Spleen (tissue), 11 donors: Measurements from ENCODE around the gene PADI2. TPM values are rescaled to one million over a fixed set of nuclear protein-coding genes. Genes with fewer than 3 reads are reported as not detected.

Source experiments
- DNase-seq: peaks from one replicate; pipeline ENCODE4 v3.0.0-alpha.2; 2020
- H3K27ac ChIP-seq, 8 donors: fragments of 200-600 bp; sonication (generic) in 7 of 8; 1 replicate in 4 of 8; 2 replicates in 4 of 8; pipeline versions ENCODE4 v1.5.0 to v1.8.0; 2016 to 2021; ENCODE audit warnings: inconsistent platforms in 4 of 8, mild to moderate bottlenecking in 4 of 8, moderate library complexity in 1 of 8
- H3K27me3 ChIP-seq, 7 donors: fragments of 200-600 bp; sonication (generic) in 6 of 7; replicated peaks in 1 of 7; 1 replicate in 4 of 7; 2 replicates in 3 of 7; pipeline versions ENCODE4 v1.5.0 to v1.8.0; 2016 to 2021; ENCODE audit warnings: inconsistent platforms in 3 of 7, mild to moderate bottlenecking in 1 of 7
- H3K36me3 ChIP-seq, 6 donors: fragments of 200-600 bp; sonication (generic) in 5 of 6; 1 replicate in 4 of 6; 2 replicates in 2 of 6; pipeline versions ENCODE4 v1.5.0 to v1.8.0; 2016 to 2021; ENCODE audit warnings: inconsistent platforms in 2 of 6
- H3K4me1 ChIP-seq, 6 donors: fragments of 200-600 bp; sonication (generic) in 5 of 6; 1 replicate in 3 of 6; 2 replicates in 3 of 6; pipeline versions ENCODE4 v1.5.0 to v1.8.0; 2016 to 2021; ENCODE audit warnings: inconsistent platforms in 3 of 6
- H3K4me3 ChIP-seq, 8 donors: fragments of 200-600 bp; sonication (generic) in 7 of 8; 1 replicate in 4 of 8; 2 replicates in 4 of 8; pipeline versions ENCODE4 v1.5.0 to v1.8.0; 2016 to 2021; ENCODE audit warnings: inconsistent platforms in 4 of 8, mild to moderate bottlenecking in 4 of 8, moderate library complexity in 2 of 8
- H3K9me3 ChIP-seq, 8 donors: fragments of 200-600 bp; sonication (generic) in 7 of 8; 1 replicate in 4 of 8; 2 replicates in 4 of 8; pipeline versions ENCODE4 v1.5.0 to v1.8.0; 2016 to 2021; ENCODE audit warnings: inconsistent platforms in 4 of 8
- POLR2A ChIP-seq, 3 donors: fragments of 450-650 bp; IDR thresholded peaks; one replicate each; pipeline ENCODE4 v1.5.1; 2017; ENCODE audit warnings: antibody characterized with exemption in 3 of 3, mild to moderate bottlenecking in 1 of 3
- POLR2AphosphoS5 ChIP-seq, 3 donors: sonication (generic); formaldehyde crosslinking; IDR thresholded peaks; one replicate each; pipeline ENCODE4 v1.5.1; 2017; ENCODE audit warnings: antibody characterized with exemption in 3 of 3
- WGBS, 5 donors: extraction: QIAGEN DNeasy Blood & Tissue Kit in 3 of 5; methylation state at CpG; one replicate each; pipeline versions ENCODE4 v1.1.5 to v1.1.7; 2013 to 2018; 5-methylcytosine and 5-hydroxymethylcytosine counted together
- intact Hi-C: fragments of 100-400 bp; cut with DNase I; formaldehyde crosslinking; loops from one replicate; pipeline ENCODE4 v1.15.0; 2023; ENCODE audit warnings: low total_unique reads
- polyA plus RNA-seq, 3 donors: library from polyadenylated mRNA; stranded (reverse); fragments of 200-250 nt; gene quantifications; one replicate each; pipeline ENCODE4 v1.2.1, GENCODE V29; 2013
- total RNA-seq, 7 donors: library from RNA; depleted of rRNA in 3 of 7; stranded (reverse); fragments of >200 nt in 3 of 7; fragmentation: NEBNext Ultra II Directional in 4 of 7; extraction: Animal tissue kit (Norgen Biotek cat#: 25700) in 4 of 7; gene quantifications; one replicate each; pipeline versions ENCODE4 v1.1.0 to v1.2.1, GENCODE V29; 2016 to 2021
- TF ChIP-seq, protein P1 (sequence below), 11 experiments: fragments of 200-600 bp in 7 of 11; fragments of 450-650 bp in 4 of 11; sonication (generic) in 4 of 11; IDR thresholded peaks in 8 of 11; conservative IDR thresholded peaks in 3 of 11; 1 replicate in 7 of 11; 2 replicates in 4 of 11; pipeline versions ENCODE4 v1.4.0 to v1.8.0; 2016 to 2021; ENCODE audit warnings: antibody characterized with exemption in 11 of 11, inconsistent platforms in 4 of 11, mild to moderate bottlenecking in 1 of 11
- donor health status: healthy with polysubstance abuse.
- donor health status: DM: no; HTN: no; CAD: no; lungs with moderate emphysema.
- donor health status: DM: no; HTN: no; CAD: no.
- donor health status: Bipolar disorder and iron deficiency.
- donor health status: healthy.
- donor health status: DM: no; HTN: no; CAD: no.
- donor health status: DM: yes; HTN: yes; CAD: no.

Gene PADI2
- total and polyA plus RNA-seq, 10 donors, result 0.50 to 63.6 (median 18.6) TPM

DNA sequence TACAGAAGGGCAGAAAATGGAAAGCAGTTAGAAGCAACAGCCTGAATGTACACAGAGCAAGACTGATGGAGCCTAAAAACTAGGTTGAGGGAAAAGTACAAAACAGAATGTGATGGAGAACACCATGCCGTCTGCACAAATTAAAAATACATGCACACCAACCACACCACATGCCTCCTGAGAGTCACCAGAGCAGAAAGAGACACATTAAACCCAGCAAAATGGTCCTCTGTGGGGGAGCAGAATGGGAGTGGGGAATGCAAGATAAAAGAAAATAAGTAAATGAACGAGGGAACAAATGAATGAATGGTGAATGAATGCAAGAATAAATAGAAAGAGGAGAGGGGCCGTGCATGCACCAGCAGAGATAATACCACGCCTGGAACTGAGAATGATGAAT is 24.1 kb downstream of the PADI2 start:
- peaks cover 0 to 6% (median 0%) of the 10 kb centered on the region in 7 donors for H3K27me3 ChIP-seq
- no peak overlapping the region for H3K4me3 ChIP-seq
- DNase-seq, result no peak
- TF ChIP-seq POLR2A (IDR thresholded peaks at IDR 0.05) (no peak), POLR2AphosphoS5 (IDR thresholded peaks at IDR 0.05) (no peak)
- TF ChIP-seq, protein P1, sequence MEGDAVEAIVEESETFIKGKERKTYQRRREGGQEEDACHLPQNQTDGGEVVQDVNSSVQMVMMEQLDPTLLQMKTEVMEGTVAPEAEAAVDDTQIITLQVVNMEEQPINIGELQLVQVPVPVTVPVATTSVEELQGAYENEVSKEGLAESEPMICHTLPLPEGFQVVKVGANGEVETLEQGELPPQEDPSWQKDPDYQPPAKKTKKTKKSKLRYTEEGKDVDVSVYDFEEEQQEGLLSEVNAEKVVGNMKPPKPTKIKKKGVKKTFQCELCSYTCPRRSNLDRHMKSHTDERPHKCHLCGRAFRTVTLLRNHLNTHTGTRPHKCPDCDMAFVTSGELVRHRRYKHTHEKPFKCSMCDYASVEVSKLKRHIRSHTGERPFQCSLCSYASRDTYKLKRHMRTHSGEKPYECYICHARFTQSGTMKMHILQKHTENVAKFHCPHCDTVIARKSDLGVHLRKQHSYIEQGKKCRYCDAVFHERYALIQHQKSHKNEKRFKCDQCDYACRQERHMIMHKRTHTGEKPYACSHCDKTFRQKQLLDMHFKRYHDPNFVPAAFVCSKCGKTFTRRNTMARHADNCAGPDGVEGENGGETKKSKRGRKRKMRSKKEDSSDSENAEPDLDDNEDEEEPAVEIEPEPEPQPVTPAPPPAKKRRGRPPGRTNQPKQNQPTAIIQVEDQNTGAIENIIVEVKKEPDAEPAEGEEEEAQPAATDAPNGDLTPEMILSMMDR (IDR thresholded peaks at IDR 0.05 in 8 of 11, conservative IDR thresholded peaks at IDR 0.05 in 3 of 11), result no peak
- no peaks in the 10 kb centered on the region for H3K9me3 ChIP-seq
- peaks cover 0 to 52% (median 23%) of the 10 kb centered on the region in 6 donors for H3K4me1 ChIP-seq
- peaks cover 0 to 59% (median 0%) of the 10 kb centered on the region in 6 donors for H3K36me3 ChIP-seq
- H3K27ac ChIP-seq, result no peak overlapping the region
- 43 to 76% (median 55%) methylated on average over 4 of the region's 4 CpGs for WGBS, 5 donors
- intact Hi-C loops, result no loop called here

DNA sequence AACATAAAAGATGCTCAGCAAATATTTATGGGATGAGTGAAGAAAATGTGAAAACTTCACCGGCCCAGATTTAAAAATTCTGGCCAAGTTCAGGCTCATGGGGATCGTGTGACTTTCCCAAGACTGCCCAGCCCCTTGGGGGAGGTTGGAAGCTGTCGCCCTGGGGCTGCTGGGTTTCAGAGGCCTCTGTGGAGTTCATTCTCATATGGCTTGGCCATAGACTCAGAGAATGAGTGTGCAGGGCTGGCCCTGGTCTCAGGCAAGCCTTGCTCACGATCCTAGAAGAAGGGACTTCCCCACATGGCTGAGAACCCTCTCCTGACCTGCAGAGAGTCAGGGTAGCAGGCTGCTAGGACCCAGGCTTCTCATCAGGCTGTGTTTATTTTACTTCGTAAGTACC is 24.6 kb downstream of the PADI2 start:
- H3K4me1 ChIP-seq, result peaks cover 0 to 47% (median 21%) of the 10 kb centered on the region in 6 donors

DNA sequence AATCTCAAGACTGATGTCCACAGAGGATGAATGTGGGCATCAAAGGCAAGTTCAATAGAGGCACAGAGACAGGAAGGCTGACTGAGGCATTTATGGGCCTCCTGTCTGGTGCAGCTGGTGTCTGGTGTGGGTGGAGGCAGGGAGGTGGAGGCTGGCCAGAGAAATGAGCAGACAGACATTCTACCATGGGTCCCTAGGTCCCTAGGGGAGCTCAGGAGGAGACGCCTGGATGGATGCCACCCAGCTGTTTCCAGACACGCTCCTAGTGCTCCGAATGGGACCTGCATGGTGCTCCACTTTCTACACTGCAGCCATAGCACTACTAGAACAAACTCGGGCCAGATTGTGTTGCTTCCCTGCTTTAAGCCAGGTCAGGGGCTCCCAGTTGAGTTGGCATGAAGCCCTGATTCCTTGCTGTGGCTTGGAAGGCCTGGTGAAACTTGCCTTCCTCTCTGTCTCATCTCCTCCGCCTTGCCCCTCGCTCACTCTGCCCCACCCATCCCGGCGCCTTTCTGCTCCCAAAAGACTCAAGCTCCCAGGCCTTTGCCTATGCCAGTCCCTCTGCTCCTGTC is 25.3 kb downstream of the PADI2 start:
- peak overlapping the region in 1 of 8 donors; percentile 30 for H3K27ac ChIP-seq
- no peaks in the 10 kb centered on the region for H3K9me3 ChIP-seq
- peaks cover 0 to 39% (median 18%) of the 10 kb centered on the region in 6 donors for H3K4me1 ChIP-seq
- H3K4me3 ChIP-seq, result no peak overlapping the region
- no peak for TF ChIP-seq POLR2AphosphoS5 (IDR thresholded peaks at IDR 0.05)
- TF ChIP-seq, protein P1 (IDR thresholded peaks at IDR 0.05 in 8 of 11, conservative IDR thresholded peaks at IDR 0.05 in 3 of 11), result no peak
- TF ChIP-seq POLR2A (IDR thresholded peaks at IDR 0.05), result no peak
- no peak for DNase-seq
- peaks cover 0 to 71% (median 0%) of the 10 kb centered on the region in 6 donors for H3K36me3 ChIP-seq
- peaks cover 0 to 6% (median 0%) of the 10 kb centered on the region in 7 donors for H3K27me3 ChIP-seq
- 89 to 94% (median 91%) methylated on average over 8 of the region's 8 CpGs for WGBS, 5 donors
- intact Hi-C loops, result no loop called here

More for the DNA sequence above, 24.6 kb downstream of the PADI2 start:
- no peak overlapping the region for H3K4me3 ChIP-seq
- DNase-seq, result no peak
- TF ChIP-seq POLR2AphosphoS5 (IDR thresholded peaks at IDR 0.05), result no peak
- TF ChIP-seq POLR2A (IDR thresholded peaks at IDR 0.05), result no peak
- TF ChIP-seq, protein P1 (IDR thresholded peaks at IDR 0.05 in 8 of 11, conservative IDR thresholded peaks at IDR 0.05 in 3 of 11), result no peak
- intact Hi-C loops, result no loop called here
- H3K27me3 ChIP-seq, result peaks cover 0 to 6% (median 0%) of the 10 kb centered on the region in 7 donors
- peaks cover 0 to 64% (median 0%) of the 10 kb centered on the region in 6 donors for H3K36me3 ChIP-seq
- H3K27ac ChIP-seq, result peak overlapping the region in 1 of 8 donors; percentile 30
- 53 to 73% (median 67%) methylated on average over 5 of the region's 5 CpGs for WGBS, 5 donors
- H3K9me3 ChIP-seq, result no peaks in the 10 kb centered on the region

DNA sequence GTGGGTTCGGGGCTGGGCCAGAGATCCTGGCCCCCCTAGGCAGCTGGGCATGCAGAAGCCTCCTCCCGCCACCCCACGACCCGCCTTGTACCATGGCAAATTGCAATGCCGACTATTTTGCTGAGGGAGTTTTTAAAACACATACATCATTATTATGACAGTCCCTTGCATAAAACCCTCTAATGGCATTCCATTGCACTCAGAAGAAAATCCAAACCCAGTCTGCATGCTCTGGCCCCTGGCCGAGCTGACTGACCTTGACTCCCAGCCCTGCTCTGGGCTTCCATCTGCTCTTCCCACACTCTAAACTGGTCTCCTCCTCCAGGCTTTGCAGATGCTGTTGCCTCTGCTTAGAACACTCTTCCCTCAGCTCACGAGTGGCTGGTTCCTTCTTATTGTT is 28.0 kb downstream of the PADI2 start:
- H3K4me3 ChIP-seq, result no peak overlapping the region
- intact Hi-C loops, result no loop called here
- DNase-seq, result no peak
- H3K27me3 ChIP-seq, result no peaks in the 10 kb centered on the region
- peaks cover 0 to 14% (median 0%) of the 10 kb centered on the region in 6 donors for H3K4me1 ChIP-seq
- H3K9me3 ChIP-seq, result no peaks in the 10 kb centered on the region
- 53 to 85% (median 71%) methylated on average over 6 to 7 of the region's 7 CpGs for WGBS, 5 donors
- TF ChIP-seq POLR2A (IDR thresholded peaks at IDR 0.05) (no peak), POLR2AphosphoS5 (IDR thresholded peaks at IDR 0.05) (peak in 1 of 3 donors; percentile 25)
- peak overlapping the region in 5 of 8 donors; percentile 26 to 66 (median 47) for H3K27ac ChIP-seq
- H3K36me3 ChIP-seq, result peaks cover 0 to 92% (median 0%) of the 10 kb centered on the region in 6 donors
